RWPE2 (cell line): ENCODE data around the gene PAQR8.
"Not testable (repeated sequence)": the region's sequence is repeated elsewhere in the genome, so short reads cannot be mapped to it uniquely, and the experiment has no call there.

Experiments used
- ATAC-seq: fragments of 200-7000 bp; cut with Tn5 transposase; 3 replicates; pipeline ENCODE4 v1.9.1; 2021; ENCODE audit warnings: low read depth
- DNase-seq: peaks from one replicate; pipeline ENCODE4 v3.0.0-alpha.2; 2020; ENCODE audit warnings: low spot score
- H3K27ac ChIP-seq: fragments of 450-650 bp; 2 replicates; pipeline ENCODE4 v1.5.1; 2017; ENCODE audit warnings: mild to moderate bottlenecking; ENCODE audit not compliant: poor library complexity, severe bottlenecking
- H3K27me3 ChIP-seq: fragments of 250-450 bp; sonication (Bioruptor Pico); 2 replicates; pipeline ENCODE4 v1.5.1; 2021; ENCODE audit warnings: mild to moderate bottlenecking, moderate library complexity; ENCODE audit not compliant: insufficient read depth, poor library complexity, severe bottlenecking
- H3K36me3 ChIP-seq: fragments of 250-450 bp; sonication (Bioruptor Pico); 2 replicates; pipeline ENCODE4 v1.5.1; 2020; ENCODE audit warnings: low read depth, mild to moderate bottlenecking, moderate library complexity
- H3K4me1 ChIP-seq: fragments of 250-450 bp; sonication (Bioruptor Pico); 2 replicates; pipeline ENCODE4 v1.5.1; 2021; ENCODE audit warnings: mild to moderate bottlenecking, moderate library complexity; ENCODE audit not compliant: insufficient read depth, poor library complexity, severe bottlenecking
- H3K4me3 ChIP-seq: fragments of 250-450 bp; sonication (Bioruptor Pico); 2 replicates; pipeline ENCODE4 v1.5.1; 2021; ENCODE audit warnings: mild to moderate bottlenecking, moderate library complexity; ENCODE audit not compliant: severe bottlenecking
- H3K9me3 ChIP-seq: fragments of 250-450 bp; sonication (Bioruptor Pico); 2 replicates; pipeline ENCODE4 v1.5.1; 2021; ENCODE audit warnings: mild to moderate bottlenecking, moderate library complexity; ENCODE audit not compliant: severe bottlenecking
- TF ChIP-seq, protein P1 (sequence below): fragments of 450-650 bp; IDR thresholded peaks from one replicate; pipeline ENCODE4 v1.5.1; 2017; ENCODE audit warnings: mild to moderate bottlenecking, moderate library complexity; ENCODE audit not compliant: poor library complexity, severe bottlenecking

Gene PAQR8

DNA sequence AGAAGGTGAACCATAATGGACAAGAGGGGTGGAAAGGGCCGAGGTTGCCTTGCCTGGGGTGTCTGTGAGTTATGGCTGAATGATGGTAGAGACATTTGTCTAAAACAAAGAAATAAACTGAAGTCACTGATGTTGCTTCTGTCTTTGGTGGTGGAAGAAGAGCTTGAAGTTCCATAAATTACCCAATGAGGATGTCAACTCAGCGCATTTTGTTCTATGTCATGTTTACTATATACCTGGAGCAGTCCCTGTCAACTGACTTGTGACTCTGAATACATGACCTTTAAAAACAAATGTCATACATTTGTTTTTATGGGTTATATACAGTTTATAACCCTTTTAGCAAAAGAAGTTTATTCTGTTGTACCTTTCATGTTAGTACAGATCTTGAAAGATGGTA is 60.2 kb downstream of the PAQR8 start:
- TF ChIP-seq, protein P1, sequence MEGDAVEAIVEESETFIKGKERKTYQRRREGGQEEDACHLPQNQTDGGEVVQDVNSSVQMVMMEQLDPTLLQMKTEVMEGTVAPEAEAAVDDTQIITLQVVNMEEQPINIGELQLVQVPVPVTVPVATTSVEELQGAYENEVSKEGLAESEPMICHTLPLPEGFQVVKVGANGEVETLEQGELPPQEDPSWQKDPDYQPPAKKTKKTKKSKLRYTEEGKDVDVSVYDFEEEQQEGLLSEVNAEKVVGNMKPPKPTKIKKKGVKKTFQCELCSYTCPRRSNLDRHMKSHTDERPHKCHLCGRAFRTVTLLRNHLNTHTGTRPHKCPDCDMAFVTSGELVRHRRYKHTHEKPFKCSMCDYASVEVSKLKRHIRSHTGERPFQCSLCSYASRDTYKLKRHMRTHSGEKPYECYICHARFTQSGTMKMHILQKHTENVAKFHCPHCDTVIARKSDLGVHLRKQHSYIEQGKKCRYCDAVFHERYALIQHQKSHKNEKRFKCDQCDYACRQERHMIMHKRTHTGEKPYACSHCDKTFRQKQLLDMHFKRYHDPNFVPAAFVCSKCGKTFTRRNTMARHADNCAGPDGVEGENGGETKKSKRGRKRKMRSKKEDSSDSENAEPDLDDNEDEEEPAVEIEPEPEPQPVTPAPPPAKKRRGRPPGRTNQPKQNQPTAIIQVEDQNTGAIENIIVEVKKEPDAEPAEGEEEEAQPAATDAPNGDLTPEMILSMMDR = no peak
- Histone ChIP-seq H3K4me3 (no peak overlapping the region), H3K27ac (peak overlapping the region; percentile 93), H3K4me1 (peaks cover 32% of the 10 kb centered on the region), H3K27me3 (no peaks in the 10 kb centered on the region), H3K36me3 (peaks cover 5% of the 10 kb centered on the region; the same call in 1 of the 2 replicates), H3K9me3 (no peaks in the 10 kb centered on the region)
- no peak for ATAC-seq
- no peak for DNase-seq

DNA sequence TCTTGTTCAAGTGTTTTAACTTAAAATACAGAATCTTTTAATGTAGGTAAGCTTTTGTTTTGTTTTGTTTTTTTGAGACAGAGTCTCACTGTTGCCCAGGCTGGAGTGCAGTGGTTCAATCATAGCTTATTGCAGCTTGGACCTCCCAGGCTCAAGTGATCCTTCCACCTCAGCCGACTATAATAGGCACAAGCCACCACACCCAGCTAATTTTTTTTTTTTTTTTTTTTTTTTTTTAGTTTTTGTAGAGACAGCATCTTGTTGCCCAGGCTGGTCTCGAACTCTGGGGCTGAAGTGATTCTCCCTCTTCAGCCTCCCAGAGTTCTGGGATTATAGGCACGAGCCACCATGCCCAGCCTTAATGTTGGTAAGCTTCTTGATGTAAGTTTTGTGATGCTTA is 61.5 kb downstream of the PAQR8 start:
- ATAC-seq (no peak), DNase-seq (no peak)
- Histone ChIP-seq H3K9me3 (no peaks in the 10 kb centered on the region), H3K4me1 (peaks cover 25% of the 10 kb centered on the region), H3K36me3 (peaks cover 5% of the 10 kb centered on the region; the same call in 1 of the 2 replicates), H3K4me3 (no peak overlapping the region), H3K27me3 (no peaks in the 10 kb centered on the region), H3K27ac (peak overlapping the region; percentile 93)
- TF ChIP-seq, protein P1 = no peak

DNA sequence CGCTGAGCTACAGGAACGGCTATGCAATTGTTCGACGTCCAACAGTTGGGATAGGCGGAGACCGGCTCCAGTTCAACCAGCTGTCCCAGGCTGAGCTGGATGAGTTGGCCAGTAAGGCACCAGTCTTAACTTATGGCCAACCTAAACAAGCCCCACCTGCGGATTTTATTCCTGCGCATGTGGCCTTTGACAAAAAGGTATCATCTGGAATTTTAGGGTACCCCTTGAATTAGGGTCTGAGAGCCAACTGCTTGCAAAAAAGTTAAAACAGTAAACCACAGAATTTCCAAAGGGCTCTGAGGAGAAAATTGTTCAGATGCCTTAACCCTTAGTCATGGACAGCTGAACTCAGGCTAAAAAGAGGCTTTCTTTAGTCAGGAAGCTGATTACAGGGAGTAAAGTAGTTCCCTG is 62.0 kb downstream of the PAQR8 start:
- H3K4me1 ChIP-seq = peaks cover 25% of the 10 kb centered on the region
- peak overlapping the region; percentile 93 for H3K27ac ChIP-seq
- H3K9me3 ChIP-seq = no peaks in the 10 kb centered on the region
- peak; percentile 62 for ATAC-seq
- TF ChIP-seq, protein P1 = no peak
- no peaks in the 10 kb centered on the region for H3K27me3 ChIP-seq
- H3K36me3 ChIP-seq = peaks cover 5% of the 10 kb centered on the region; the same call in 1 of the 2 replicates
- DNase-seq = no peak
- no peak overlapping the region for H3K4me3 ChIP-seq

DNA sequence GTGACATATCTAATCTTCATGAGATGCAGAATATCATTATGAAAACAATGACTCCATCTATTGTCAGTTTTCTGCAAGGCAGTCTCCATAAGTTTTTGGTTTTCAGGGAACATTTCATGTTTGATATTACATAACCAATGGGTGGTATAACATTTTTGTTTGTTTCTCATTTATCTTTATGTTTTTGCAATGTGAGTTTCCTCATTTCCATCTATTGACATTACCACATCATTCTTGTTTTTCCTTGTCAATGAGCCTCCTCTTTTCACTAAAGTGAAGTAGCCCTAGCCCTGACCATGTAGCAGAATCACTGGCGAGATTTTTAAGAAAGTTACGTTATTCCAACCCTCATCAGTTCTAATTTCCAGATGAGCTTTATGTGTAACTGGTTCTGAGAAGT is 62.6 kb downstream of the PAQR8 start:
- TF ChIP-seq, protein P1 = peak; percentile 13
- Histone ChIP-seq H3K27ac (peak overlapping the region; percentile 93), H3K9me3 (no peaks in the 10 kb centered on the region), H3K36me3 (peaks cover 5% of the 10 kb centered on the region; the same call in 1 of the 2 replicates), H3K4me3 (no peak overlapping the region), H3K4me1 (peaks cover 23% of the 10 kb centered on the region), H3K27me3 (no peaks in the 10 kb centered on the region)
- ATAC-seq (no peak), DNase-seq (no peak)

DNA sequence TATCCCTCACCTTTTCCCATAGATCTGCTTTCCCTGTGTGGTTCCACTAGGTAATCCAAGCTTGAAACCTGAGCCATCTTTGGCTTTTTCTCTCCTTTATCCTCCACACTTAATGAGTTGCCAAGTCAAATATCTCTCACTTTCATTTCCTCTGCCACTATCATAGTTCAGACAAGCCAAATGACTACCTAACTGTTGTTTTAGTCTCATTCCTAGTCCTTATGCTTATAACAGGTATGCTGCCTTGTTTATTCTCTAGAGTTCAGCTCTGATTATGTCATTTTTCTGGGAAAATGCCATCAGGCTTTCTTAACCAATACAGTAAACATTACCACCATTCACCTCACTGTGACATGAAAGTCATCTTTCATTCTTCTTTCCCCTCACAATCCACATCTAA is 64.7 kb downstream of the PAQR8 start:
- no peak for DNase-seq
- ATAC-seq = no peak

DNA sequence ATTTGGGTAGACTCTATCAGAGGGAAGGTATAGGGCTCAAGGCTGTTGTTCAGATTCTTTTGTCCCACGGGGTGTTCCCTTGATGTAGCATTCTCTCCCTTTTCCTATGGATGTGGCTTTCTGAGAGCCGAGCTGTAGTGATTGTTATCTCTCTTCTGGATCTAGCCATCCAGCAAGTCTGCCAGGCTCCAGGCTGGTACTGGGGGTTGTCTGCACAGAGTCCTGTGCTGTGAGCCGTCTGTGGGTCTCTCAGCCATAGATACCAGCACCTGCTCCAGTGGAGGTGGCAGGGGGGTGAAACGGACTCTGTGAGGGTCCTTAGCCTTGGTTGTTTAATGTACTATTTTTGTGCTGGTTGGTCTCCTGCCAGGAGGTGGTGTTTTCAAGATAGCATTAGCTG is 71.3 kb downstream of the PAQR8 start:
- H3K4me1 ChIP-seq, H3K9me3 ChIP-seq, DNase-seq, H3K27ac ChIP-seq, ATAC-seq, H3K4me3 ChIP-seq, H3K27me3 ChIP-seq, H3K36me3 ChIP-seq: not testable (repeated sequence)

More for the DNA sequence above, 64.7 kb downstream of the PAQR8 start:
- Histone ChIP-seq H3K4me1 (peaks cover 23% of the 10 kb centered on the region), H3K27me3 (no peaks in the 10 kb centered on the region), H3K36me3 (peaks cover 5% of the 10 kb centered on the region; the same call in 1 of the 2 replicates), H3K9me3 (no peaks in the 10 kb centered on the region), H3K4me3 (no peak overlapping the region), H3K27ac (no peak overlapping the region)
- TF ChIP-seq, protein P1 = no peak
